ENCODE results near the gene ABCB10.

Gene ABCB10

DNA sequence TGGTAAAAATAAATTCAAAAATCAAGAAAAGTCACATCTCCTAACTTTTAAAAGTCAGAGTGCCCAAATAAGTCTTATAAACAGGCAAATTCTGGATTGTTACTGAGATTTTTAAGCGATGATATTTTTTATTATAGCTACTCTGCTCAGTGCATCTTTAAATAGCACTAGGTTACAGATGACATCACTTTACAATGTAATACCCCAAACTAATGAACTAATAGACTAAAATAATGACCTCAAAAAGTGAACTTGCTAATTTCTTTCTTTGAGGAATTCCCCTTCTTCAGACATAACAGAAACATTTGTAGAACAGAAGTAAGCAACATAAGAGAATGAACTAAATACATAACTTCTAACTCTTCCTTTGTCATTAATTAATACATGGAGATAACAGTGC, 91.6 kb downstream of the ABCB10 start:
- no peak for DNase-seq

Data from AML-193 (cell line).